ENCODE data around the gene MISP. TPM values are rescaled to one million over a fixed set of nuclear protein-coding genes. Genes with fewer than 3 reads are reported as not detected.
"Not testable (repeated sequence)": the region's sequence is repeated elsewhere in the genome, so short reads cannot be mapped to it uniquely, and the experiment has no call there.

Gene MISP
- total RNA-seq, 3 donors from 2014 or later, result 0.16 to 3.6 (median 2.5) TPM

DNA sequence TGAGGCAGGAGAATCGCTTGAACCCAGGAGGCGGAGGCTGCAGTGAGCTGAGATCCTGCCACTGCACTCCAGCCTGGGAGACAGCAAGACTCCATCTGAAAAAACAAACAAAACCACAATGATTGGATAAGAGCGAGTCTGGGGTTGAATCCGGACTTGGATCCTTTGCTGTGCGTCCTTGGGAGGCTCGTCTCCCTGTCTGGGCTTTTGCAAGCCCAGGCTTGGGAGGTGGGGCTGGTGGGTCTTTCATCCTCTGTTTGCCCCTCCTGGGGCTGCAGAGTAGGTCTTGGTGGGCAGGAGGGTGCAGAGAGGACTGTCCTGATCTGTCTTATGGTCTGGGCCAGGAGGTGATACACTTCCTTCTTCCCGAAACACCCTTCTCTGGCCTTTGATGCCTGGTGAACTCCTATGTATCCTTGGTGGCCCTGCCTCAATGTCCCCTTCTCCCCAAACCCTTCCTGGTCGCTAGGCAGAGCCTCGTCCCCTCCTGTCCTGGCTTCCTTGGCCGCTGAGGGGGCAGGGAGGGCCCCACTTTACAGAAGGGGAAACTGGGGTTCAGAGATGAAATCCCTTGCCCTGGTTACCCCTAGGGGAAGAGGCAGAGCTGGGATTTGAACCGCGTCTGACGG, 25.3 kb upstream of the MISP start:
- no peak overlapping the region for H3K4me3 ChIP-seq
- no peak for DNase-seq (ENCODE audit: low spot score in 2 of 2)
- H3K9me3 ChIP-seq, result no peaks in the 10 kb centered on the region
- intact Hi-C loops (cut with DNase I; ENCODE audit: low total_unique reads), result loop anchor here (5.0 kb wide), 1 partner anchor 63 kb away; the partner anchor contains the start of gene RNF126
- H3K27ac ChIP-seq, result no peak overlapping the region
- H3K27me3 ChIP-seq, result no peaks in the 10 kb centered on the region
- TF ChIP-seq POLR2A (IDR thresholded peaks at IDR 0.05), result no peak
- no peak for TF ChIP-seq CTCF (IDR thresholded peaks at IDR 0.05)
- TF ChIP-seq POLR2AphosphoS5 (IDR thresholded peaks at IDR 0.05), result no peak
- H3K4me1 ChIP-seq, result no peaks in the 10 kb centered on the region
- no peaks in the 10 kb centered on the region for H3K36me3 ChIP-seq

GRCh38 chr19:726993-727956, 23.6 kb upstream of the MISP start:
- Histone ChIP-seq H3K4me3 (no peak overlapping the region), H3K9me3 (no peaks in the 10 kb centered on the region), H3K27ac (peak overlapping the region; percentile 29 to 91), H3K36me3 (no peaks in the 10 kb centered on the region), H3K27me3 (no peaks in the 10 kb centered on the region), H3K4me1 (no peaks in the 10 kb centered on the region)
- TF ChIP-seq POLR2A (IDR thresholded peaks at IDR 0.05), result no peak
- no peak for TF ChIP-seq POLR2AphosphoS5 (IDR thresholded peaks at IDR 0.05)
- TF ChIP-seq CTCF (IDR thresholded peaks at IDR 0.05), result no peak
- intact Hi-C loops (cut with DNase I; ENCODE audit: low total_unique reads), result loop anchor here (5.0 kb wide), 1 partner anchor 65 kb away; the partner anchor contains the start of gene RNF126
- DNase-seq (ENCODE audit: low spot score in 2 of 2), result no peak

- Histone ChIP-seq H3K9me3 (no peaks in the 10 kb centered on the region), H3K36me3 (no peaks in the 10 kb centered on the region), H3K27me3 (no peaks in the 10 kb centered on the region), H3K4me3 (no peak overlapping the region), H3K27ac (peak overlapping the region; percentile 29 to 91), H3K4me1 (no peaks in the 10 kb centered on the region)
- DNase-seq (ENCODE audit: low spot score in 2 of 2), result no peak
- intact Hi-C loops (cut with DNase I; ENCODE audit: low total_unique reads), result loop anchor here (5.0 kb wide), 1 partner anchor 66 kb away; the partner anchor contains the start of gene RNF126
- TF ChIP-seq POLR2AphosphoS5 (IDR thresholded peaks at IDR 0.05) (peak in 2 of 3 donors; percentile 59 to 71), CTCF (IDR thresholded peaks at IDR 0.05) (no peak)
Observed at GRCh38 chr19:728011-728410, 22.9 kb upstream of the MISP start.

- H3K4me1 ChIP-seq; H3K27ac ChIP-seq; DNase-seq (ENCODE audit: low spot score in 2 of 2); H3K9me3 ChIP-seq; H3K36me3 ChIP-seq; H3K27me3 ChIP-seq; H3K4me3 ChIP-seq: not testable (repeated sequence)
- intact Hi-C loops (cut with DNase I; ENCODE audit: low total_unique reads), result loop anchor here (5.0 kb wide), 1 partner anchor 67 kb away; the partner anchor contains the start of gene RNF126
Observed at GRCh38 chr19:729564-729963, 21.3 kb upstream of the MISP start.

GRCh38 chr19:729965-730668, 20.8 kb upstream of the MISP start:
- Histone ChIP-seq H3K4me3 (no peak overlapping the region), H3K36me3 (no peaks in the 10 kb centered on the region), H3K27ac (no peak overlapping the region), H3K9me3 (no peaks in the 10 kb centered on the region), H3K27me3 (no peaks in the 10 kb centered on the region), H3K4me1 (no peaks in the 10 kb centered on the region)
- intact Hi-C loops (cut with DNase I; ENCODE audit: low total_unique reads), result loop anchor here (5.0 kb wide), 1 partner anchor 68 kb away; the partner anchor contains the start of gene RNF126
- no peak for DNase-seq (ENCODE audit: low spot score in 2 of 2)
- TF ChIP-seq POLR2A (IDR thresholded peaks at IDR 0.05) (no peak), POLR2AphosphoS5 (IDR thresholded peaks at IDR 0.05) (no peak), CTCF (IDR thresholded peaks at IDR 0.05) (no peak)

Data from breast epithelium (tissue), 4 donors.